H1 (cell line): ENCODE results near the gene ZNF750. TPM values are rescaled to one million over a fixed set of nuclear protein-coding genes. Genes with fewer than 3 reads are reported as not detected.

Experiments used
- CTCF ChIA-PET: fragments of 300-600 bp; sonication (Branson Sonifier 250); formaldehyde crosslinking; loops from one replicate; lab custom pipeline; 2021; ENCODE audit not compliant: partially characterized antibody; lab: Charles Lee
- POLR2A ChIA-PET: fragments of 300-600 bp; sonication (Branson Sonifier 250); formaldehyde crosslinking; loops from one replicate; lab custom pipeline; 2021; ENCODE audit warnings: inconsistent platforms; ENCODE audit not compliant: partially characterized antibody; lab: Charles Lee
- DNase-seq, 2 experiments: peaks; one replicate each; pipeline versions ENCODE4 v3.0.0 to v3.0.0-alpha.2; 2010 to 2022; ENCODE audit warnings: low spot score in 2 of 2, low read depth in 1 of 2, mixed read lengths in 1 of 2
- FAIRE-seq: peaks from 2 replicates; lab custom pipeline; 2011; peaks lifted over from hg19 to GRCh38; lab: Jason Lieb, UNC
- H2AFZ ChIP-seq: 2 replicates; pipeline ENCODE4 v1.8.1; 2012; ENCODE audit warnings: low read length, inconsistent platforms
- H2AK5ac ChIP-seq: 2 replicates; pipeline ENCODE4 v1.6.1; 2013; ENCODE audit warnings: low read depth, low read length
- H2BK120ac ChIP-seq: replicated peaks from 2 replicates; pipeline ENCODE3; 2013; ENCODE audit warnings: low read depth, low read length, inconsistent platforms
- H2BK12ac ChIP-seq: 2 replicates; pipeline ENCODE4 v1.6.1; 2013; ENCODE audit warnings: low read depth, low read length
- H2BK15ac ChIP-seq: 2 replicates; pipeline ENCODE4 v1.6.1; 2013; ENCODE audit warnings: low read length
- H2BK20ac ChIP-seq: 2 replicates; pipeline ENCODE4 v1.6.1; 2013; ENCODE audit warnings: low read length
- H2BK5ac ChIP-seq: 2 replicates; pipeline ENCODE4 v1.6.1; 2013; ENCODE audit warnings: low read depth, low read length
- H3K14ac ChIP-seq: 2 replicates; pipeline ENCODE4 v1.6.1; 2013; ENCODE audit warnings: inconsistent platforms; ENCODE audit not compliant: insufficient read length
- H3K18ac ChIP-seq: 2 replicates; pipeline ENCODE4 v1.6.1; 2013; ENCODE audit warnings: low read length; ENCODE audit errors: extremely low read depth
- H3K23ac ChIP-seq: 2 replicates; pipeline ENCODE4 v1.6.1; 2013; ENCODE audit warnings: inconsistent platforms; ENCODE audit not compliant: insufficient read length
- H3K23me2 ChIP-seq: 2 replicates; pipeline ENCODE4 v1.6.1; 2013; ENCODE audit warnings: low read depth, low read length
- H3K27ac ChIP-seq: 2 replicates; pipeline ENCODE4 v1.6.1; 2011; ENCODE audit warnings: low read depth, low read length, inconsistent platforms
- H3K27me3 ChIP-seq, 4 experiments: replicated peaks in 1 of 4; 1 replicate in 1 of 4; 2 replicates in 3 of 4; pipeline versions ENCODE4 v1.6.1 to v1.8.1; 2011 to 2013; ENCODE audit warnings: low read length in 3 of 4, mild to moderate bottlenecking in 3 of 4, inconsistent platforms in 2 of 4, mixed read lengths in 2 of 4, moderate library complexity in 1 of 4; ENCODE audit not compliant: control insufficient read depth in 3 of 4, insufficient read depth in 3 of 4; ENCODE audit errors: extremely low read depth in 1 of 4
- H3K36me3 ChIP-seq, 4 experiments: 2 replicates each; pipeline versions ENCODE4 v1.6.1 to v1.8.1; 2011 to 2013; ENCODE audit warnings: mild to moderate bottlenecking in 4 of 4, low read length in 3 of 4, moderate library complexity in 2 of 4, control low read depth in 1 of 4, inconsistent platforms in 1 of 4; ENCODE audit not compliant: insufficient read depth in 4 of 4, control insufficient read depth in 2 of 4
- H3K4ac ChIP-seq: replicated peaks from 2 replicates; pipeline ENCODE3; 2013; ENCODE audit warnings: low read length, low read depth, mixed read lengths, inconsistent platforms; ENCODE audit not compliant: insufficient read length
- H3K4me1 ChIP-seq, 4 experiments: replicated peaks in 1 of 4; 1 replicate in 1 of 4; 2 replicates in 3 of 4; pipeline versions ENCODE4 v1.6.1 to v1.8.1; 2011 to 2013; ENCODE audit warnings: low read length in 3 of 4, inconsistent platforms in 2 of 4, mixed read lengths in 1 of 4; ENCODE audit not compliant: insufficient read depth in 4 of 4, control insufficient read depth in 3 of 4
- H3K4me2 ChIP-seq, 2 experiments: 2 replicates each; pipeline versions ENCODE4 v1.6.1 to v1.8.1; 2011 to 2013; ENCODE audit warnings: low read depth in 2 of 2, low read length in 2 of 2, control low read depth in 1 of 2, inconsistent platforms in 1 of 2, mild to moderate bottlenecking in 1 of 2; ENCODE audit not compliant: insufficient read depth in 1 of 2
- H3K4me3 ChIP-seq, 4 experiments: fragments of 200-600, 300-600 bp in 1 of 4; sonication (generic), shearing (Covaris generic), sonication (Bioruptor Twin) in 1 of 4; 2 replicates each; pipeline versions ENCODE4 v1.5.1 to v1.8.1; 2011 to 2016; ENCODE audit warnings: low read length in 4 of 4, low read depth in 3 of 4, control low read depth in 2 of 4, inconsistent platforms in 2 of 4, mild to moderate bottlenecking in 2 of 4, mixed read lengths in 1 of 4, moderate library complexity in 1 of 4; ENCODE audit not compliant: insufficient read depth in 2 of 4; ENCODE audit errors: extremely low read depth in 1 of 4
- H3K56ac ChIP-seq: replicated peaks from 2 replicates; pipeline ENCODE3; 2013; ENCODE audit warnings: low read depth, mild to moderate bottlenecking, mixed read lengths, low read length, inconsistent platforms; ENCODE audit not compliant: insufficient read length
- H3K79me1 ChIP-seq: 2 replicates; pipeline ENCODE4 v1.6.1; 2013; ENCODE audit warnings: low read depth, low read length, control low read depth
- H3K79me2 ChIP-seq, 2 experiments: 2 replicates each; pipeline versions ENCODE4 v1.6.1 to v1.8.1; 2012 to 2013; ENCODE audit warnings: low read length in 2 of 2, mild to moderate bottlenecking in 2 of 2, inconsistent platforms in 1 of 2; ENCODE audit not compliant: insufficient read depth in 2 of 2, control insufficient read depth in 1 of 2
- H3K9ac ChIP-seq, 4 experiments: replicated peaks in 1 of 4; 1 replicate in 1 of 4; 2 replicates in 3 of 4; pipeline versions ENCODE4 v1.6.1 to v1.8.1; 2011 to 2013; ENCODE audit warnings: low read depth in 3 of 4, low read length in 3 of 4, control low read depth in 2 of 4, mild to moderate bottlenecking in 2 of 4, moderate library complexity in 2 of 4, inconsistent platforms in 1 of 4; ENCODE audit errors: extremely low read depth in 1 of 4
- H3K9me3 ChIP-seq, 2 experiments: 2 replicates each; pipeline versions ENCODE4 v1.6.1 to v1.8.1; 2012 to 2013; ENCODE audit warnings: mild to moderate bottlenecking in 2 of 2, moderate library complexity in 2 of 2, control low read depth in 1 of 2, inconsistent platforms in 1 of 2, low read depth in 1 of 2, low read length in 1 of 2, mixed read lengths in 1 of 2; ENCODE audit not compliant: insufficient read depth in 2 of 2
- H4K20me1 ChIP-seq, 2 experiments: replicated peaks in 1 of 2; 2 replicates each; pipeline versions ENCODE3 to v1.8.1; 2011 to 2013; ENCODE audit warnings: inconsistent platforms in 2 of 2, low read length in 2 of 2, mild to moderate bottlenecking in 1 of 2; ENCODE audit not compliant: insufficient read depth in 2 of 2, control insufficient read depth in 1 of 2
- H4K5ac ChIP-seq: 2 replicates; pipeline ENCODE4 v1.6.1; 2013; ENCODE audit warnings: low read length, low read depth, mixed read lengths, inconsistent platforms; ENCODE audit not compliant: insufficient read length
- H4K8ac ChIP-seq: 2 replicates; pipeline ENCODE4 v1.8.0; 2013; ENCODE audit warnings: mild to moderate bottlenecking, moderate library complexity, low read length, inconsistent platforms; ENCODE audit not compliant: insufficient read depth; ENCODE audit errors: extremely low read depth
- H4K91ac ChIP-seq: replicated peaks from 2 replicates; pipeline ENCODE3; 2013; ENCODE audit warnings: low read length, mixed read lengths, inconsistent platforms; ENCODE audit not compliant: insufficient read length
- KDM1A ChIP-seq: fragments of 200-600, 300-600 bp; sonication (generic); IDR thresholded peaks from 2 replicates; pipeline ENCODE4 v1.7.1; 2016; ENCODE audit warnings: mild to moderate bottlenecking, low read length, borderline replicate concordance
- MAFK ChIP-seq: IDR thresholded peaks from 2 replicates; pipeline ENCODE4 v1.6.1; 2012; ENCODE audit warnings: low read depth, mild to moderate bottlenecking, improper control_type of control experiment, low read length
- TAF7 ChIP-seq: optimal IDR thresholded peaks from 2 replicates; pipeline ENCODE3; 2011; ENCODE audit warnings: low read depth, mild to moderate bottlenecking, inconsistent platforms, low read length, moderate library complexity, borderline replicate concordance
- WGBS, 2 experiments: shearing (Covaris generic) in 1 of 2; methylation state at CpG; one replicate each; pipeline versions ENCODE4 v1.1.6 to v1.1.7; 2013 to 2015; ENCODE audit warnings: low lambda C conversion rate in 2 of 2, mixed read lengths in 2 of 2, inconsistent platforms in 1 of 2, low coverage in 1 of 2, missing lambda C conversion rate in 1 of 2; ENCODE audit not compliant: insufficient replicate concordance in 2 of 2, insufficient coverage in 1 of 2, insufficient read length in 1 of 2; ENCODE audit errors: extremely low coverage in 1 of 2, missing lambda C conversion rate in 1 of 2; 5-methylcytosine and 5-hydroxymethylcytosine counted together
- polyA plus RNA-seq, 7 experiments: library from polyadenylated mRNA; depleted of rRNA in 3 of 7; stranded (reverse) in 5 of 7; unstranded in 2 of 7; fragments of >200 nt in 5 of 7; fragments of 200-250 nt in 2 of 7; gene quantifications; 1 replicate in 5 of 7; 2 replicates in 1 of 7; 4 replicates in 1 of 7; pipeline versions ENCODE4 v1.2.1 to v1.2.3, GENCODE V29; 2011 to 2013; ENCODE audit warnings: missing spikeins in 2 of 7, mixed read lengths in 2 of 7
- total RNA-seq: library from RNA; stranded (reverse); fragmentation: NEBNext Ultra II Directional; extraction: Animal tissue kit (Norgen Biotek cat#: 25700); gene quantifications from 2 replicates; pipeline ENCODE4 v1.2.1, GENCODE V29; 2021

Gene ZNF750
- total and polyA plus RNA-seq, 2 of the 8 experiments (the other 6 are each of a cell fraction or from before 2014, with no cell fraction given): not detected

DNA sequence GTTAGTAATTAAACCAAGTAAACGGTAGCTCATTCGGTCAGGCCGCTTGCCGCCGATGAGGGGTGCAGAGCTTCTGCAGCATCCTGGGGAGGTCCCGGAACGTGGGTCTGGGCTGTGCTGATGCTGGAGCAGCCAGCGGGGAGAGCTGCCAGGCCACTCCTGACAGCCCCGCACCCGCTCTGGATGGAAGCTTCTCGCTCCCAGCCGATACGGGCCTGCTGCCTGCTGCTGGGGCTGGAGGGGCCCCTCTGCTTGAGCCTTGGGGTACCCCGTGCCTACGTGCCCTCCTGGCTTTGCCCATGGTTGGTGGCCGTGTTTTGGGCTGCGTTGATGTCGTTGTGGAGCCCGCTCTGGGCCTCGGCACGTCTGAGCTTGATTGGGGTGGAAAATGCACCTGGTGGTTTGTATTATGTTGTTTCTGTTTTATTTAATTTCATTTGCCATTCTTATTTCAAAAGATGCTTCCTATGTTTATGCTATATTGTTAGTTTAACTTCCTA, 41.6 kb upstream of the ZNF750 start:
- no peaks in the 10 kb centered on the region for H3K27me3 ChIP-seq
- H3K9ac ChIP-seq: no peak overlapping the region
- no peak overlapping the region for H4K91ac ChIP-seq
- H2BK5ac ChIP-seq: no peak overlapping the region
- H2AFZ ChIP-seq: no peak overlapping the region
- H2BK20ac ChIP-seq: no peak overlapping the region
- no peak overlapping the region for H2BK15ac ChIP-seq
- CTCF ChIA-PET: interaction anchor here (0.5 to 2.2 kb wide), 8 partner anchors 16 to 114 kb away, joined by 3 to 6 read pairs (median 3); no protein-coding TSS in a partner anchor
- WGBS, 2 experiments: 87% methylated on average over 21 of the region's 21 CpGs; no CpG with 5 or more reads in 1 of the 2 experiments
- H4K8ac ChIP-seq: peak overlapping the region; percentile 32; the same call in 1 of the 2 replicates
- FAIRE-seq (no peak), DNase-seq (no peak)
- peaks cover 21% of the 10 kb centered on the region for H3K79me1 ChIP-seq
- H3K18ac ChIP-seq: no peak overlapping the region
- H4K5ac ChIP-seq: no peak overlapping the region
- H3K23me2 ChIP-seq: no peaks in the 10 kb centered on the region
- no peak overlapping the region for H3K56ac ChIP-seq
- H3K4me2 ChIP-seq: no peak overlapping the region
- H3K4ac ChIP-seq: no peak overlapping the region
- H3K4me3 ChIP-seq: no peak overlapping the region
- H3K27ac ChIP-seq: no peak overlapping the region; the same call in 1 of the 2 replicates
- H2BK120ac ChIP-seq: no peak overlapping the region
- H2BK12ac ChIP-seq: no peak overlapping the region
- H3K79me2 ChIP-seq: peaks cover 0 to 23% of the 10 kb centered on the region in 2 experiments; a peak in 2 of 4 replicates
- no peak overlapping the region for H3K23ac ChIP-seq
- H2AK5ac ChIP-seq: no peak overlapping the region
- peaks cover 0 to 3% (median under 1%) of the 10 kb centered on the region in 4 experiments; a peak in 2 of 7 replicates for H3K4me1 ChIP-seq
- TF ChIP-seq MAFK (no peak), KDM1A (no peak), TAF7 (no peak)
- peaks cover 1 to 13% of the 10 kb centered on the region in 2 experiments for H4K20me1 ChIP-seq
- no peak overlapping the region for H3K14ac ChIP-seq
- POLR2A ChIA-PET: interaction anchor here (0.9 kb wide), 1 partner anchor 8 kb away, joined by 3 read pairs; no protein-coding TSS in a partner anchor
- H3K9me3 ChIP-seq: no peaks in the 10 kb centered on the region
- peaks cover 0 to 3% (median 1%) of the 10 kb centered on the region in 4 experiments; a peak in 2 of 8 replicates for H3K36me3 ChIP-seq
